NCI-H524 (cell line): ENCODE measurements around the gene SGMS2.

Source experiments
- DNase-seq, 2 experiments: peaks; one replicate each; lab custom pipeline; 2025; lab: John Stamatoyannopoulos, UW

SGMS2 gene

DNA sequence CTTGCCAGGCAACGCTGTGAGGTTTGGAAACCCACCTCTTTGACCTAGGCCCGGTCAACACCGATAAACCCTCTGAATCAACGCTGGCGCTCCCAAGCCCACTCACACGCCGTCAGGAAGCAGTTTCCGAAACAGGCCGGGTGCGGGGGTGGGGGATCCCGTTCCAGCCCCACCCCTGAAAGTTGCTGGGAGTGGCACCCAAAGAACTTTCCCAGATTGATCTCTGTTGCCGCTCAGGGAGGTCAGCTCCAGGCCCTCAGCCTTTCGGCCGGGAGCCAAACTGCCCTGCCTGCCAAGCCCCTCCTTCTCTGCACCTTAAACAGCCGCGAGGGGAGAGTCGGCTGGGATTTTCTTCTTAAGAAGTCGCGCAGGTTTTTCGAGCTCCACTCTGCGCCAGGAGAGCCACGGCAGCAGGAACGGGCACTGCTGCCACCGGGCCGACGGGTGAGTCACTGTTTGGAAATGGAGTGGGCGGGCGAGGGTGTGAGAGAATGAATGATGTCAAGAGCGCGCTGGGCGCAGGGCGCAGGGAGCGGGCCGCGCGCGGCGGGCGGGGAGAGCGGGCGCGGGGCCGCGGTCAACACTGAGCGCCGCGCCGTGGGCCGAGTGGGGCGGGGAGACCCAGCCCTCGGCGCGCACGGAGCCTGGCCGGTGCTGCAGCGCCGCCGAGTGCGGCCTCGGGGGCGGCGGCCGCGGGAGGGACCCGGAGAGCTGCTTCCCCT, at the start of gene SGMS2:
TSS of gene SGMS2 (plus strand) at position 583 of the 722 bp plus-strand sequence. CDS start 70,622 bp downstream, outside the sequence.
- DNase-seq, result no peak

GRCh38 chr4:107777890-107778289, 46.8 kb upstream of the SGMS2 start:
- no peak for DNase-seq

DNA sequence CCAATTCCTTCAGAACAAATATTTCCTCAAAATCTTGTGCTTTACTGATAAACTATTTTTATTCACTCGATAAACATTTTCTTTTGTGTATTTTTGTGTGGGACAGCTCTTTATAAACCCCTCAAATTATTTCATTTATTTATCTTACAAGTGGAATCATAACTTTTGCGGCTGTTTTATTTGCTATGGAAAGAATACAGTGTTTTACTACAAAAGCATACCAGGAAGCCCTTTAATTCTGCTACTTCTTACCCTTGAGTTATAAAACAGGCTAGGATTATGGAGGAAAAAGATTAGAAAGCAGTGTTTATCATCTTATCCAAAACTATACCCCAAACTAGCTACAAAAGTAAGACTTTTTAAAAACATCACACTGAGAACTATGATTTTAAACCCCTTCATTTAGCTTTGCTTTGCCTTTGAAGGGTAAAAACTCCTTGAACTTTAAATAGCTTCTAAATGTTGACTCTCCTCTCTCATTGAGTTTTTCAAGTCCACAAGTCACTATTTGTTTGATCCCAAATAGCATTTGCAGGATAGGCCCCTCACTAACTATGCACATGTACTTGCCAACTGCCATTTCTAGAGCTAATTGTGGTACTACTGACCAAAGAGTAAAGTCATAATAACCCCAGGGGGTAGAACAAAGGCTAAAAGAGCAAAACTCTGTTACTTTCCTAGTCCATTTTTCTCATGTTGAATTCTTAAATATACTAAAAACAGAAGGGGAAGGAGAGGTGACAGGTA, 45.8 kb upstream of the SGMS2 start:
- no peak for DNase-seq

DNA sequence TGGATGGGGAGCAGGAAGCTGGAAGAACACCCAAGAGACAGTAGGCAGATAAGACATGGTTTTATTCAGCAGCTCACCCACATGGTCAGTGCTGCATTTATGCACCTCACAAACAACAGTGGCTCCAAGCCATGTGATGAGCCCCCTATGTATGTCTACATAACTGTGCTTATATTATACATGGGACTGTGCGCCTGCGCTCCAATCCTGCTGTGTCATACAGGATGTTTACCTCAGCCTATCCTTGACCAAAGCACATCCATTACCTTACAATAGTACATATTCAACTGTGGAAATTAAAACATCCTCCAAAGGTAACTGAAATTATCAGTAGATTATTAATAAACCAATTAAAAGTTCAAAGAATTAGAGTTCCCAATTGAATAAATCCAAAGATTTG, 44.1 kb upstream of the SGMS2 start:
- peak in 1 of 2 experiments; percentile 1 for DNase-seq

GRCh38 chr4:107791902-107792301, 32.8 kb upstream of the SGMS2 start:
- no peak for DNase-seq

DNA sequence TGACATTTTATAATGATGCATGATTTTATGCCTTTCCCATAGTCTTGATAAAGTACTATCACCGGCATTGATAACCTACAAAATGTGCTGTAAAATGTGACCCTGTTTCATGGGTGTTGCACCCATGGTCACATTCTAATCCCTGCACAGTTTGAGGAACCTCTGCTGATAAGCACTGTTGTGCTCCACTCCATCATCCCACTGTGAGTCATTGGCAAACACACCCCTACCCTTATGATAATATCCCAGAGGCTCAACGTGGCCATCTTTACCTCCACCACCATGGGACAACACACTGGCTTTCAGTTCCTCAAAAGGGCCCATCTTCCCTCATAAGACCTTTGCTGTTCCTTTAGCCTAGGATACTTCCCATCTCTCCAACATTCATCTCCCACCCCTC, 32.0 kb upstream of the SGMS2 start:
- no peak for DNase-seq

DNA sequence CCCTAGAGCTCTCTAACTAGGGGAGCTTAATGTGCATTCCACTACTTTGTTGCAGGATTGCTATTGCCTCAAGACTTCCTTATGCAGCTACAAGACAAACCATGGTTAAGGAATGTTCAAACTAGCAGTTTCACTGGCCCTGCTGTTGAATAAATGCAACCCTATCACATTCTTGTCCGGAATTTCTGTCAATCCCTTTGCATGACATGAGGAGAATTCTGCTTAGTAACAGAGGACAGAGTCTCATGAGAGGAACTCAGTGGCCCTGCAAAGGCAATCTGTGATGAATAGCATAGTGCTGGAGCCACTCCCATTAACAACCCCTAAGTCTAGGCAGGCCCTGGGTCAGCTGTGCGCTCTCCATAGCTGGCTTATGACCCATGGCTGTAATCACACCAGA, 30.7 kb upstream of the SGMS2 start:
- DNase-seq, result no peak

- DNase-seq, result no peak
Measured at GRCh38 chr4:107799669-107800450, 24.9 kb upstream of the SGMS2 start.

- DNase-seq, result no peak
Measured at GRCh38 chr4:107800706-107801105, 24.0 kb upstream of the SGMS2 start.

GRCh38 chr4:107801766-107802211, 22.9 kb upstream of the SGMS2 start:
- no peak for DNase-seq

GRCh38 chr4:107804956-107805355, 19.8 kb upstream of the SGMS2 start:
- no peak for DNase-seq

- no peak for DNase-seq
Measured at GRCh38 chr4:107806196-107806595, 18.5 kb upstream of the SGMS2 start.

DNA sequence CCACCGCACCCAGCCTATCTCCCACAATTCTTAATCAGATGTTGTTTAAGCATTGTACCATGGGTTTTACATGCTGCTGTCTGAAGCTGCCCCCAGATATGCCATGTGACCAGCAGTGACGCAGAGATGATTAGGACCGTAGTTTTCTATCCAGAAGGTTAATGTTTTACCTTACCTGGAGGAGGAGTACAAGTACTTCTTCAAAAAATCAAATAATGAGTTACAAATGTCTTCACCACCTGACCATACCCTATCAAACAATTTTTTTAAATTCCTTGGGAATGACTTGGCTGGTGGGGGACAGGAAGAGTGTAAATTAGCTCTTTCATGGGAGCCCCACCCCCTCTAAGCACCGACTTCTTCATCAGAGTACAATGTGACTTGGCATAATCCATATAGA, 16.2 kb upstream of the SGMS2 start:
- DNase-seq, result no peak

- no peak for DNase-seq
Measured at GRCh38 chr4:107809210-107809609, 15.5 kb upstream of the SGMS2 start.

DNA sequence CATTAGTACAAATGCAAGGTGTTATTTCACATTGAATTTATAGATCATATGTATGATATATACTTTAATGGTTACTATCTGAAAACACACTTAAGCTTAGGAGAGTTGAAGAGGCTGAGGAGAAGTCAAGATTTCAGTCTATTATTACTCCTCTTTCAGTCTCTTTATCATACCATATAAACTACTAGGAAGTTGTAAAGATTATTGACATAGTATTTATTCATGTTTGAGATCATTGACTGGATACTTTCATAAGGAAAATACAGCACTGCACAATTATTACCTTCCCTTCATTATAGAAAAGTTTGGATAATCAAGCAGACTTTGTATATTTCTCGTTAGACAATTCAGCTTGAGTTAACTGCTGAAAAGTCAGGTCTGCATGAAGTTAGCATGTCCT, 10.0 kb upstream of the SGMS2 start:
- no peak for DNase-seq

DNA sequence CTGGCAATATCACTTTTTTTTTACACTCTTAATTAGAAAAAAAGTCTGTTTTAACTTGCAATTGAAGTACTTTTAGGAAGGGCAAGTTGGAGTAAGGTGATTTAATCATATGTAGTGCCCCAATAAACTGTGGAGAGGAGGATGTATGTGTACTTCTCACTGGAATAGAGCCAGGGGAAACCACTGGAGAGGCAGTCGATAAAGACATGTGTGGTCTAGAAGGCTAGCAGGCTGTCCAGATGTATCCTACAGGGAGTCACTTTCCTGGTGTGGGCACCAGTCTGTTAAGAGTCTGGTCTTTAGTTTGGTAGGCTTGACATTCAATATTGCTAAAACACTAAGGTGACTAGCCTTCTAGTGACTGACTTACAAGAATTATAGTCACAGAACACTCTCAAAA, 9.6 kb upstream of the SGMS2 start:
- DNase-seq, result no peak

GRCh38 chr4:107818301-107818910, 6.3 kb upstream of the SGMS2 start:
- DNase-seq, result peak; percentile 63 to 75

GRCh38 chr4:107823870-107824349, 822 bp upstream of the SGMS2 start:
- DNase-seq, result no peak

DNA sequence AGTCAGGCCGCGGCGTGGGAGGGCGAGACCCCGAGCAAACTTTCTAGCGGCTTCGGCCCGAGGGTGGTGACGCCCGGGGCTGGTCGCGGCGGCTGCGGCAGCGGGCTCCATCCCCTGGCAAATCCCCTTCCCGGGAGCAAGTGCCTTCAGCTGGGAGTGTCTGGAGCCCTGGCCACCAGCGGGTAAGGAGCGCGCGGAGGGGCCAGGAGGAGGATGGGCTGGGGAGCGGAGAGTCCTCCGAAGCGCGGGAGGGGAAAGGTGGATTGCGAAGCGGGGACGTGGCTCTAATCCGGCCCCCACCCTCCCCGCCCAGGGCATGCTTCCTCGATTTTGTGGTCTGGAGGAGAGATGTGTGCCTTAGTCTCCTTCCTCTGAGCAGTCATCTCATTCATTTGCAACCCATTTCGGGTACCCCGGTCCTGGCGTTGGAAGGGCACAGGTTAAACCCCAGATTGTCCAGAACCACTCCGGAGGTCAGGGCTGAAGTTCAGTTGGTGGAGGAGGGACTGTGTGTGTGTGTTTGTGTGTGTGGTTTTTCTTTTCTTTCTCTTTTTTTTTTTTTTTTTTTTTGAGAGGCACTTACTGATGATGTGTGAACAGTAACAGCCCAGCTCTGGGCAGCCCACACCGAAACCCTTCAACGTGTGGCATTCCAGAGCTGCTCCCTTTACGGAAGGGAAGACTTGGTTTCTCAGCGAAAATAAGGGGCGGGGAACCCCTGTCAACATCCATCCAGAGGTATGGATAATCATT, 516 bp downstream of the SGMS2 start:
- DNase-seq, result peak in 1 of 2 experiments; percentile 14

DNA sequence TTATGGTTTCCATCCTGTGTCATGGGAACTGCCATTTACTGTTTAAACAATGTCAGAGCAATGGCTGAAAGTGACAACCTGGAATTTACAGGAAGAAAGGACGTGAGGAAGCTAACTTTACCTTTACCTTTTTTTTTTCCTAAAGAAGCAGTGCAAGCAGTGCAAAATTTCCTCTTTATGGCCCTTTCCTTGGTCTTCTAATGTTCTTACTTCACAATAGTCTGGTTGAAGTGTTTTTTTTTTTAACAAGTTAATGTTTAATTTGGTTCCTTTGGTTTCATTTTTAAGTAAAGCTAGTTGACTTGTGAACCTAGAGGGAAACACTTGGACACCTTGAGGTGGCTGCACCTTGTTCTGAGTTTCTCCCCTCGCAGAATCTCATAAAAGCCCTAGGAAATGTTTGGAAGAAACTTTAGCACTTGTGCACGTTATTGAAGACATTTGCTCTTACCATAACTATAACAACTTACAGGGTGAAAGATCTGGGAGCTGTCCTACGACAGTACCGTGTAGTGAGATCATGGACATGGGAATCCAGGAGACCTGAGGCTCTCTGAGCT, 1.8 kb downstream of the SGMS2 start:
- DNase-seq, result no peak
